ENCODE data around the gene EFNB1. TPM values are rescaled to one million over a fixed set of nuclear protein-coding genes. Genes with fewer than 3 reads are reported as not detected.
"Not testable (repeated sequence)": the region's sequence is repeated elsewhere in the genome, so short reads cannot be mapped to it uniquely, and the experiment has no call there.

EFNB1 gene
- polyA plus RNA-seq (2013), result 18.6 and 19.5 TPM in 2 replicates

- Histone ChIP-seq H3K9me3 (ENCODE audit: insufficient read depth, low read depth, low read length) (no peaks in the 10 kb centered on the region), H4K91ac (ENCODE audit: low read depth, low read length) (peak within 1 kb of the TSS; percentile 11), H3K4me3 (ENCODE audit: low read depth, low read length) (peak within 1 kb of the TSS; percentile 78), H2BK12ac (ENCODE audit: low read length) (peak within 1 kb of the TSS; percentile 12), H2AK5ac (ENCODE audit: low read length) (no peak within 1 kb of the TSS), H4K8ac (ENCODE audit: low read depth, low read length) (peak within 1 kb of the TSS; percentile 69), H3K79me1 (ENCODE audit: low read length) (peaks cover 3% of the 10 kb centered on the region), H2AFZ (ENCODE audit: insufficient read depth, low read length, poor library complexity) (peak within 1 kb of the TSS; percentile 76), H3K14ac (ENCODE audit: low read length) (peak within 1 kb of the TSS; percentile 25), H3K27ac (ENCODE audit: low read depth, low read length) (no peak within 1 kb of the TSS), H2BK120ac (ENCODE audit: insufficient read depth, low read length, poor library complexity) (no peak within 1 kb of the TSS), H3K4me1 (ENCODE audit: control insufficient read depth in 1 of 2, insufficient read depth in 2 of 2, low read length in 2 of 2) (peaks cover 5 to 12% of the 10 kb centered on the region in 2 experiments), H3K23ac (ENCODE audit: low read length) (no peak within 1 kb of the TSS), H2BK5ac (ENCODE audit: low read depth, low read length, poor library complexity) (no peak within 1 kb of the TSS), H3K79me2 (ENCODE audit: control insufficient read depth, insufficient read depth, low read length, poor library complexity) (peaks cover 8% of the 10 kb centered on the region), H3K4ac (ENCODE audit: low read depth, low read length) (peak within 1 kb of the TSS; percentile 48), H3K18ac (ENCODE audit: low read length) (peak within 1 kb of the TSS; percentile 81), H3K36me3 (ENCODE audit: control insufficient read depth in 1 of 2, insufficient read depth in 2 of 2, low read length in 2 of 2) (no peaks in the 10 kb centered on the region), H3K27me3 (ENCODE audit: insufficient read depth, low read length) (peaks cover 10% of the 10 kb centered on the region), H3K9ac (ENCODE audit: low read length) (peak within 1 kb of the TSS; percentile 68), H4K12ac (ENCODE audit: low read depth, low read length) (peak within 1 kb of the TSS; percentile 22), H3K4me2 (ENCODE audit: low read length) (peak within 1 kb of the TSS; percentile 86)
- no CpG with 5 or more reads among the region's 82 CpGs for WGBS (ENCODE audit: extremely low coverage, insufficient coverage, insufficient read length)
- DNase-seq, result peak; percentile 91 to 93
These were observed at the start of gene EFNB1 for GRCh38 chrX:68828740-68829581. Gene EFNB1 (plus strand): TSS chrX:68829021. CDS start chrX:68829777, 756 bp downstream.

DNA sequence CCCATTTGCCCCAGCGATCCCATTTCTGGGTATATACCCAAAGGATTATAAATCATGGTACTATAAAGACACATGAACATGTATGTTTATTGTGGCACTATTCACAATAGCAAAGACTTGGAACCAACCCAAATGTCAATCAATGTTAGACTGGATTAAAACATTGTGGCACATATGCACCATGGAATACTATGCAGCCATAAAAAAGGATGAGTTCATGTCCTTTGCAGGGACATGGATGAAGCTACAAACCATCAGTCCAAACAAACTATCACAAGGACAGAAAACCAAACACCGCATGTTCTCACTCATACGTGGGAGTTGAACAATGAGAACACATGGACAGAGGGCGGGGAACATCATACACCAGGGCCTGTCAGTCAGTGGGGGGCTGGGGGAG is 47.5 kb upstream of the EFNB1 start:
- not testable (repeated sequence) for H3K23ac ChIP-seq (ENCODE audit: low read length); H3K79me2 ChIP-seq (ENCODE audit: control insufficient read depth, insufficient read depth, low read length, poor library complexity); H2BK12ac ChIP-seq (ENCODE audit: low read length); H3K14ac ChIP-seq (ENCODE audit: low read length); H2AFZ ChIP-seq (ENCODE audit: insufficient read depth, low read length, poor library complexity); H3K36me3 ChIP-seq (ENCODE audit: control insufficient read depth in 1 of 2, insufficient read depth in 2 of 2, low read length in 2 of 2); H2BK5ac ChIP-seq (ENCODE audit: low read depth, low read length, poor library complexity); H3K9ac ChIP-seq (ENCODE audit: low read length); H3K4me1 ChIP-seq (ENCODE audit: control insufficient read depth in 1 of 2, insufficient read depth in 2 of 2, low read length in 2 of 2); H4K91ac ChIP-seq (ENCODE audit: low read depth, low read length); H3K4ac ChIP-seq (ENCODE audit: low read depth, low read length); H3K79me1 ChIP-seq (ENCODE audit: low read length); H2BK120ac ChIP-seq (ENCODE audit: insufficient read depth, low read length, poor library complexity); H4K12ac ChIP-seq (ENCODE audit: low read depth, low read length); H3K4me3 ChIP-seq (ENCODE audit: low read depth, low read length); H4K8ac ChIP-seq (ENCODE audit: low read depth, low read length); H3K18ac ChIP-seq (ENCODE audit: low read length); DNase-seq; H2AK5ac ChIP-seq (ENCODE audit: low read length); H3K27ac ChIP-seq (ENCODE audit: low read depth, low read length); H3K9me3 ChIP-seq (ENCODE audit: insufficient read depth, low read depth, low read length); H3K27me3 ChIP-seq (ENCODE audit: insufficient read depth, low read length); H3K4me2 ChIP-seq (ENCODE audit: low read length)
- WGBS (ENCODE audit: extremely low coverage, insufficient coverage, insufficient read length), result no CpG with 5 or more reads among the region's 4 CpGs

- H3K27me3 ChIP-seq (ENCODE audit: insufficient read depth, low read length), result no peaks in the 10 kb centered on the region
- no peak overlapping the region for H2AK5ac ChIP-seq (ENCODE audit: low read length)
- no peak overlapping the region for H4K12ac ChIP-seq (ENCODE audit: low read depth, low read length)
- H4K91ac ChIP-seq (ENCODE audit: low read depth, low read length), result no peak overlapping the region
- H3K27ac ChIP-seq (ENCODE audit: low read depth, low read length), result no peak overlapping the region
- no peak overlapping the region for H3K4ac ChIP-seq (ENCODE audit: low read depth, low read length)
- WGBS (ENCODE audit: extremely low coverage, insufficient coverage, insufficient read length), result no CpG with 5 or more reads among the region's 10 CpGs
- no peak overlapping the region for H3K9ac ChIP-seq (ENCODE audit: low read length)
- H3K79me2 ChIP-seq (ENCODE audit: control insufficient read depth, insufficient read depth, low read length, poor library complexity), result no peaks in the 10 kb centered on the region
- no peak overlapping the region for H3K23ac ChIP-seq (ENCODE audit: low read length)
- no peak overlapping the region for H2AFZ ChIP-seq (ENCODE audit: insufficient read depth, low read length, poor library complexity)
- DNase-seq, result peak; percentile 51 to 75
- no peaks in the 10 kb centered on the region for H3K4me1 ChIP-seq (ENCODE audit: control insufficient read depth in 1 of 2, insufficient read depth in 2 of 2, low read length in 2 of 2)
- H3K14ac ChIP-seq (ENCODE audit: low read length), result no peak overlapping the region
- no peak overlapping the region for H3K4me2 ChIP-seq (ENCODE audit: low read length)
- H3K36me3 ChIP-seq (ENCODE audit: control insufficient read depth in 1 of 2, insufficient read depth in 2 of 2, low read length in 2 of 2), result no peaks in the 10 kb centered on the region
- no peak overlapping the region for H3K18ac ChIP-seq (ENCODE audit: low read length)
- H3K4me3 ChIP-seq (ENCODE audit: low read depth, low read length), result no peak overlapping the region
- no peak overlapping the region for H2BK12ac ChIP-seq (ENCODE audit: low read length)
- no peaks in the 10 kb centered on the region for H3K9me3 ChIP-seq (ENCODE audit: insufficient read depth, low read depth, low read length)
- H2BK5ac ChIP-seq (ENCODE audit: low read depth, low read length, poor library complexity), result no peak overlapping the region
- H2BK120ac ChIP-seq (ENCODE audit: insufficient read depth, low read length, poor library complexity), result no peak overlapping the region
- H3K79me1 ChIP-seq (ENCODE audit: low read length), result no peaks in the 10 kb centered on the region
- no peak overlapping the region for H4K8ac ChIP-seq (ENCODE audit: low read depth, low read length)
These were observed 44.0 kb upstream of the EFNB1 start for GRCh38 chrX:68784816-68785215.

DNA sequence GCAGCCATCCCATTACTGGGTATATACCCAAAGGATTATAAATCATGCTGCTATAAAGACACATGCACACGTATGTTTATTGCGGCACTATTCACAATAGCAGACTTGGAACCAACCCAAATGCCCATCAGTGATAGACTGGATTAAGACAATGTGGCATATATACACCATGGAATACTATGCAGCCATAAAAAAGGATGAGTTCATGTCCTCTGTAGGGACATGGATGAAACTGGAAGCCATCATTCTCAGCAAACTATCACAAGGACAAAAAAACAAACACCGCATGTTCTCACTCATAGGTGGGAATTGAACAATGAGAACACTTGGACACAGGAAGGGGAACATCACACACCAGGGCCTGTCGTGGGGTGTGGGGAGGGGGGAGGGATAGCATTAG is 42.2 kb upstream of the EFNB1 start:
- not testable (repeated sequence) for H3K4me3 ChIP-seq (ENCODE audit: low read depth, low read length); H3K9ac ChIP-seq (ENCODE audit: low read length); H3K23ac ChIP-seq (ENCODE audit: low read length); H2BK120ac ChIP-seq (ENCODE audit: insufficient read depth, low read length, poor library complexity); H3K79me2 ChIP-seq (ENCODE audit: control insufficient read depth, insufficient read depth, low read length, poor library complexity); H3K14ac ChIP-seq (ENCODE audit: low read length); H3K4me1 ChIP-seq (ENCODE audit: control insufficient read depth in 1 of 2, insufficient read depth in 2 of 2, low read length in 2 of 2); H2AK5ac ChIP-seq (ENCODE audit: low read length); DNase-seq; H2AFZ ChIP-seq (ENCODE audit: insufficient read depth, low read length, poor library complexity); H3K36me3 ChIP-seq (ENCODE audit: control insufficient read depth in 1 of 2, insufficient read depth in 2 of 2, low read length in 2 of 2); H3K9me3 ChIP-seq (ENCODE audit: insufficient read depth, low read depth, low read length); H3K4me2 ChIP-seq (ENCODE audit: low read length); H4K8ac ChIP-seq (ENCODE audit: low read depth, low read length); H3K79me1 ChIP-seq (ENCODE audit: low read length); H4K12ac ChIP-seq (ENCODE audit: low read depth, low read length); H3K4ac ChIP-seq (ENCODE audit: low read depth, low read length); H3K27ac ChIP-seq (ENCODE audit: low read depth, low read length); H3K18ac ChIP-seq (ENCODE audit: low read length); H2BK12ac ChIP-seq (ENCODE audit: low read length); H4K91ac ChIP-seq (ENCODE audit: low read depth, low read length); H2BK5ac ChIP-seq (ENCODE audit: low read depth, low read length, poor library complexity); H3K27me3 ChIP-seq (ENCODE audit: insufficient read depth, low read length)
- WGBS (ENCODE audit: extremely low coverage, insufficient coverage, insufficient read length), result no CpG with 5 or more reads among the region's 4 CpGs

Measured in trophoblast cell (in vitro differentiated cells and primary cell).